IMR-90 (cell line): Measurements from ENCODE around the gene TYSND1. TPM values are rescaled to one million over a fixed set of nuclear protein-coding genes. Genes with fewer than 3 reads are reported as not detected.

ENCODE experiments used
- ATAC-seq: fragments of 200-7000 bp; cut with Tn5 transposase; 2 replicates; pipeline ENCODE4 v1.9.1; 2020; ENCODE audit warnings: low read depth, mild to moderate bottlenecking, moderate library complexity
- BruUV-seq: library from RNA; stranded (reverse); fragments of 400-500 nt; replicated peaks from 2 replicates; lab custom pipeline; 2021; lab: Mats Ljungman, UMichigan
- CTCF ChIA-PET: fragments of 300-600 bp; formaldehyde crosslinking; extraction: SDS; loops from one replicate; lab custom pipeline; 2021; ENCODE audit warnings: antibody characterized with exemption; lab: Yijun Ruan, JAX
- POLR2A ChIA-PET: fragments of 300-600 bp; sonication (Branson Sonifier 250); formaldehyde crosslinking; loops from one replicate; lab custom pipeline; 2022; ENCODE audit warnings: antibody characterized with exemption; ENCODE audit not compliant: unreplicated experiment; lab: Charles Lee
- DNase-seq: peaks from one replicate; pipeline ENCODE4 v3.0.0; 2013
- H2AFZ ChIP-seq: replicated peaks from 2 replicates; pipeline ENCODE3; 2013; ENCODE audit warnings: low read length, mild to moderate bottlenecking; ENCODE audit not compliant: poor library complexity
- H2AK5ac ChIP-seq: 2 replicates; pipeline ENCODE4 v1.6.1; 2013; ENCODE audit warnings: low read depth, low read length, inconsistent platforms
- H2AK9ac ChIP-seq: replicated peaks from 2 replicates; pipeline ENCODE3; 2013; ENCODE audit warnings: mild to moderate bottlenecking, low read depth, low read length, moderate library complexity; ENCODE audit not compliant: poor library complexity
- H2BK120ac ChIP-seq: 2 replicates; pipeline ENCODE4 v1.6.1; 2013; ENCODE audit warnings: low read depth, low read length, inconsistent platforms
- H2BK15ac ChIP-seq: 3 replicates; pipeline ENCODE4 v1.6.1; 2013; ENCODE audit warnings: low read depth, low read length, inconsistent platforms
- H2BK20ac ChIP-seq: 2 replicates; pipeline ENCODE4 v1.6.1; 2013; ENCODE audit warnings: low read depth, mild to moderate bottlenecking, inconsistent platforms, low read length, moderate library complexity
- H2BK5ac ChIP-seq: 2 replicates; pipeline ENCODE4 v1.6.1; 2013; ENCODE audit warnings: mild to moderate bottlenecking, low read depth, low read length, inconsistent platforms; ENCODE audit not compliant: poor library complexity, severe bottlenecking
- H3K14ac ChIP-seq: replicated peaks from 2 replicates; pipeline ENCODE4 v1.6.1; 2013; ENCODE audit warnings: low read depth, low read length, inconsistent platforms
- H3K18ac ChIP-seq: 2 replicates; pipeline ENCODE4 v1.6.1; 2013; ENCODE audit warnings: low read depth, low read length, control low read depth
- H3K23ac ChIP-seq: 2 replicates; pipeline ENCODE4 v1.6.1; 2013; ENCODE audit warnings: low read depth, low read length, inconsistent platforms
- H3K27ac ChIP-seq: 2 replicates; pipeline ENCODE4 v1.5.1; 2013; ENCODE audit warnings: mild to moderate bottlenecking, control low read depth, low read length; ENCODE audit not compliant: insufficient read depth
- H3K27me3 ChIP-seq: 2 replicates; pipeline ENCODE4 v1.6.1; 2013; ENCODE audit warnings: low read length; ENCODE audit not compliant: control insufficient read depth, insufficient read depth
- H3K36me3 ChIP-seq: 2 replicates; pipeline ENCODE4 v1.6.1; 2013; ENCODE audit warnings: low read length, mixed read lengths; ENCODE audit not compliant: control insufficient read depth, insufficient read depth
- H3K4ac ChIP-seq: 2 replicates; pipeline ENCODE4 v1.6.1; 2013; ENCODE audit warnings: low read depth, low read length, inconsistent platforms
- H3K4me1 ChIP-seq: 2 replicates; pipeline ENCODE4 v1.6.1; 2013; ENCODE audit warnings: low read length, mixed read lengths; ENCODE audit not compliant: control insufficient read depth, insufficient read depth
- H3K4me2 ChIP-seq: 2 replicates; pipeline ENCODE4 v1.6.1; 2013; ENCODE audit warnings: low read depth, mild to moderate bottlenecking, control low read depth, low read length, moderate library complexity
- H3K4me3 ChIP-seq: 2 replicates; pipeline ENCODE4 v1.5.1; 2013; ENCODE audit warnings: low read depth, mild to moderate bottlenecking, control low read depth, low read length, moderate library complexity; ENCODE audit not compliant: insufficient read depth
- H3K56ac ChIP-seq: 2 replicates; pipeline ENCODE4 v1.6.1; 2013; ENCODE audit warnings: low read length, inconsistent platforms; ENCODE audit not compliant: insufficient read depth; ENCODE audit errors: extremely low read depth
- H3K79me1 ChIP-seq, 2 experiments: 2 replicates each; pipeline ENCODE4 v1.6.1; 2013; ENCODE audit warnings: low read length in 2 of 2, inconsistent platforms in 1 of 2, low read depth in 1 of 2
- H3K9ac ChIP-seq: 2 replicates; pipeline ENCODE4 v1.6.1; 2013; ENCODE audit warnings: low read depth, low read length, control low read depth
- H3K9me1 ChIP-seq: 2 replicates; pipeline ENCODE4 v1.6.1; 2013; ENCODE audit warnings: low read length, inconsistent platforms; ENCODE audit not compliant: insufficient read depth
- H3K9me3 ChIP-seq: 2 replicates; pipeline ENCODE4 v1.6.1; 2013; ENCODE audit warnings: low read length; ENCODE audit not compliant: control insufficient read depth, insufficient read depth
- H4K20me1 ChIP-seq: 2 replicates; pipeline ENCODE4 v1.6.1; 2013; ENCODE audit warnings: low read length, inconsistent platforms; ENCODE audit not compliant: insufficient read depth
- H4K5ac ChIP-seq: 2 replicates; pipeline ENCODE4 v1.6.1; 2013; ENCODE audit warnings: mild to moderate bottlenecking, low read depth, low read length, control low read depth
- H4K8ac ChIP-seq, 2 experiments: 2 replicates each; pipeline ENCODE4 v1.6.1; 2013; ENCODE audit warnings: low read depth in 2 of 2, low read length in 2 of 2, control low read depth in 1 of 2, inconsistent platforms in 1 of 2
- H4K91ac ChIP-seq: 2 replicates; pipeline ENCODE4 v1.6.1; 2013; ENCODE audit warnings: low read depth, low read length, inconsistent platforms; ENCODE audit not compliant: insufficient read depth
- BHLHE40 ChIP-seq: fragments of 150-350 bp; IDR thresholded peaks from 2 replicates; pipeline ENCODE4 v1.6.1; 2016; ENCODE audit warnings: mild to moderate bottlenecking, low read depth, low read length
- CEBPB ChIP-seq: IDR thresholded peaks from 2 replicates; pipeline ENCODE4 v1.6.1; 2012; ENCODE audit warnings: low read depth, low read length, improper control_type of control experiment
- CHD1 ChIP-seq: IDR thresholded peaks from 2 replicates; pipeline ENCODE4 v1.6.1; 2012; ENCODE audit warnings: low read depth, low read length, improper control_type of control experiment
- FOS ChIP-seq: fragments of 150-350 bp; IDR thresholded peaks from 2 replicates; pipeline ENCODE4 v1.6.1; 2016; ENCODE audit warnings: low read depth, low read length
- MAFK ChIP-seq: IDR thresholded peaks from 2 replicates; pipeline ENCODE4 v1.6.1; 2012; ENCODE audit warnings: low read depth, low read length, improper control_type of control experiment
- MAZ ChIP-seq: IDR thresholded peaks from 2 replicates; pipeline ENCODE4 v1.6.1; 2012; ENCODE audit warnings: low read depth, mild to moderate bottlenecking, low read length, improper control_type of control experiment, moderate library complexity, borderline replicate concordance
- MXI1 ChIP-seq: IDR thresholded peaks from 2 replicates; pipeline ENCODE4 v1.6.1; 2012; ENCODE audit warnings: low read depth, mild to moderate bottlenecking, low read length, moderate library complexity, borderline replicate concordance
- NFE2L2 ChIP-seq: fragments of 150-350 bp; IDR thresholded peaks from 2 replicates; pipeline ENCODE4 v1.6.1; 2016; ENCODE audit warnings: low read depth, mild to moderate bottlenecking, low read length
- POLR2A ChIP-seq: IDR thresholded peaks from 2 replicates; pipeline ENCODE4 v1.6.1; 2012; ENCODE audit warnings: mild to moderate bottlenecking, low read depth, low read length
- RAD21 ChIP-seq: IDR thresholded peaks from 2 replicates; pipeline ENCODE4 v1.6.1; 2012; ENCODE audit warnings: low read length, improper control_type of control experiment
- RCOR1 ChIP-seq: IDR thresholded peaks from 2 replicates; pipeline ENCODE4 v1.6.1; 2012; ENCODE audit warnings: mild to moderate bottlenecking, low read length, improper control_type of control experiment; ENCODE audit not compliant: insufficient replicate concordance
- RFX5 ChIP-seq: IDR thresholded peaks from 2 replicates; pipeline ENCODE4 v1.8.0; 2012; ENCODE audit warnings: low read depth, mild to moderate bottlenecking, low read length, moderate library complexity
- SMC3 ChIP-seq: fragments of 150-350 bp; IDR thresholded peaks from 2 replicates; pipeline ENCODE4 v1.6.1; 2016; ENCODE audit warnings: low read depth, mild to moderate bottlenecking, antibody characterized with exemption, low read length, moderate library complexity
- WGBS, 2 experiments: methylation state at CpG; one replicate each; pipeline versions ENCODE4 v1.1.5 to v1.1.7; 2013; ENCODE audit warnings: missing lambda C conversion rate in 2 of 2; ENCODE audit not compliant: insufficient read length in 1 of 2; ENCODE audit errors: extremely low coverage in 2 of 2; 5-methylcytosine and 5-hydroxymethylcytosine counted together
- dilution Hi-C: fragments of 300-500 bp; cut with HindIII; formaldehyde crosslinking; loops from one replicate; pipeline ENCODE4 v1.14.3; 2018; ENCODE audit warnings: low sequenced_read_pairs; ENCODE audit not compliant: unreplicated experiment
- in situ Hi-C: fragments of 300-500 bp; cut with MboI; formaldehyde crosslinking; loops from 3 replicates; pipeline ENCODE4 v1.14.3; 2019; ENCODE audit warnings: low sequenced_read_pairs, inconsistent platforms, mixed read lengths
- intact Hi-C: fragments of 100-400 bp; cut with micrococcal nuclease; formaldehyde crosslinking; loops from 2 replicates; pipeline ENCODE4 v1.10.0; 2022
- polyA plus RNA-seq, 3 experiments: library from polyadenylated mRNA; depleted of rRNA; stranded (reverse); fragments of >200 nt; gene quantifications; 2 replicates each; pipeline ENCODE4 v1.2.3, GENCODE V29; 2012; ENCODE audit warnings: low replicate concordance in 1 of 3
- total RNA-seq: library from RNA; depleted of rRNA; stranded (reverse); fragments of >200 nt; gene quantifications from 2 replicates; pipeline ENCODE4 v1.2.3, GENCODE V29; 2012
- TF ChIP-seq, protein P1 (sequence below): conservative IDR thresholded peaks from 2 replicates; pipeline ENCODE4 v1.5.1; 2012; ENCODE audit warnings: mild to moderate bottlenecking, low read depth, low read length, improper control_type of control experiment
- TF ChIP-seq, protein P2 (sequence below): fragments of 150-350 bp; IDR thresholded peaks from 2 replicates; pipeline ENCODE4 v1.6.1; 2016; ENCODE audit warnings: low read depth, mild to moderate bottlenecking, low read length, moderate library complexity, borderline replicate concordance
- TF ChIP-seq, protein P3 (sequence below): fragments of 150-350 bp; IDR thresholded peaks from 2 replicates; pipeline ENCODE4 v1.6.1; 2017; ENCODE audit warnings: mild to moderate bottlenecking, antibody characterized with exemption, low read length, low read depth

The TYSND1 gene
- total and polyA plus RNA-seq, 2 of the 4 experiments (the other 2 are of a cell fraction), result 2.9 to 4.1 TPM

GRCh38 chr10:70162151-70162891 lies 15.8 kb upstream of the TYSND1 start:
- no TSS peak for BruUV-seq
- H2BK5ac ChIP-seq, result no peak overlapping the region
- ChIA-PET POLR2A (no interaction called here), CTCF (no interaction called here)
- ATAC-seq (no peak), DNase-seq (no peak)
- peaks cover 24% of the 10 kb centered on the region for H3K36me3 ChIP-seq
- no peak overlapping the region for H3K23ac ChIP-seq
- no peak overlapping the region for H2AFZ ChIP-seq
- in situ Hi-C loops (no loop called here), dilution Hi-C loops (no loop called here), intact Hi-C loops (no loop called here)
- H3K14ac ChIP-seq, result no peak overlapping the region
- TF ChIP-seq NFE2L2 (no peak), POLR2A (no peak), RFX5 (no peak), FOS (no peak), MAFK (no peak), RCOR1 (no peak), RAD21 (no peak), CEBPB (no peak), MXI1 (no peak), CHD1 (no peak), SMC3 (no peak), MAZ (no peak), BHLHE40 (no peak)
- TF ChIP-seq, protein P1, sequence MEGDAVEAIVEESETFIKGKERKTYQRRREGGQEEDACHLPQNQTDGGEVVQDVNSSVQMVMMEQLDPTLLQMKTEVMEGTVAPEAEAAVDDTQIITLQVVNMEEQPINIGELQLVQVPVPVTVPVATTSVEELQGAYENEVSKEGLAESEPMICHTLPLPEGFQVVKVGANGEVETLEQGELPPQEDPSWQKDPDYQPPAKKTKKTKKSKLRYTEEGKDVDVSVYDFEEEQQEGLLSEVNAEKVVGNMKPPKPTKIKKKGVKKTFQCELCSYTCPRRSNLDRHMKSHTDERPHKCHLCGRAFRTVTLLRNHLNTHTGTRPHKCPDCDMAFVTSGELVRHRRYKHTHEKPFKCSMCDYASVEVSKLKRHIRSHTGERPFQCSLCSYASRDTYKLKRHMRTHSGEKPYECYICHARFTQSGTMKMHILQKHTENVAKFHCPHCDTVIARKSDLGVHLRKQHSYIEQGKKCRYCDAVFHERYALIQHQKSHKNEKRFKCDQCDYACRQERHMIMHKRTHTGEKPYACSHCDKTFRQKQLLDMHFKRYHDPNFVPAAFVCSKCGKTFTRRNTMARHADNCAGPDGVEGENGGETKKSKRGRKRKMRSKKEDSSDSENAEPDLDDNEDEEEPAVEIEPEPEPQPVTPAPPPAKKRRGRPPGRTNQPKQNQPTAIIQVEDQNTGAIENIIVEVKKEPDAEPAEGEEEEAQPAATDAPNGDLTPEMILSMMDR, result no peak
- TF ChIP-seq, protein P2, sequence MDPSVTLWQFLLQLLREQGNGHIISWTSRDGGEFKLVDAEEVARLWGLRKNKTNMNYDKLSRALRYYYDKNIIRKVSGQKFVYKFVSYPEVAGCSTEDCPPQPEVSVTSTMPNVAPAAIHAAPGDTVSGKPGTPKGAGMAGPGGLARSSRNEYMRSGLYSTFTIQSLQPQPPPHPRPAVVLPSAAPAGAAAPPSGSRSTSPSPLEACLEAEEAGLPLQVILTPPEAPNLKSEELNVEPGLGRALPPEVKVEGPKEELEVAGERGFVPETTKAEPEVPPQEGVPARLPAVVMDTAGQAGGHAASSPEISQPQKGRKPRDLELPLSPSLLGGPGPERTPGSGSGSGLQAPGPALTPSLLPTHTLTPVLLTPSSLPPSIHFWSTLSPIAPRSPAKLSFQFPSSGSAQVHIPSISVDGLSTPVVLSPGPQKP, result no peak
- TF ChIP-seq, protein P3, sequence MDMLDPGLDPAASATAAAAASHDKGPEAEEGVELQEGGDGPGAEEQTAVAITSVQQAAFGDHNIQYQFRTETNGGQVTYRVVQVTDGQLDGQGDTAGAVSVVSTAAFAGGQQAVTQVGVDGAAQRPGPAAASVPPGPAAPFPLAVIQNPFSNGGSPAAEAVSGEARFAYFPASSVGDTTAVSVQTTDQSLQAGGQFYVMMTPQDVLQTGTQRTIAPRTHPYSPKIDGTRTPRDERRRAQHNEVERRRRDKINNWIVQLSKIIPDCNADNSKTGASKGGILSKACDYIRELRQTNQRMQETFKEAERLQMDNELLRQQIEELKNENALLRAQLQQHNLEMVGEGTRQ, result no peak
- no peak overlapping the region for H3K9ac ChIP-seq
- WGBS, 2 experiments, result no CpG with 5 or more reads among the region's 2 CpGs
- H3K9me1 ChIP-seq, result peaks cover 8% of the 10 kb centered on the region
- H4K5ac ChIP-seq, result no peak overlapping the region
- peak overlapping the region; percentile 8; the same call in 1 of the 2 replicates for H3K4me2 ChIP-seq
- H2AK9ac ChIP-seq, result no peak overlapping the region
- no peak overlapping the region for H2AK5ac ChIP-seq
- H3K27me3 ChIP-seq, result no peaks in the 10 kb centered on the region
- peak overlapping the region; percentile 32; the same call in 1 of the 2 replicates for H3K27ac ChIP-seq
- no peak overlapping the region for H2BK120ac ChIP-seq
- no peak overlapping the region for H2BK20ac ChIP-seq
- H4K91ac ChIP-seq, result no peak overlapping the region
- H3K9me3 ChIP-seq, result no peaks in the 10 kb centered on the region
- no peak overlapping the region for H3K4ac ChIP-seq
- no peak overlapping the region for H4K8ac ChIP-seq
- peaks cover 82% of the 10 kb centered on the region for H4K20me1 ChIP-seq
- H2BK15ac ChIP-seq, result no peak overlapping the region
- H3K56ac ChIP-seq, result no peak overlapping the region
- no peak overlapping the region for H3K4me3 ChIP-seq
- H3K79me1 ChIP-seq, result peaks cover 22 to 65% of the 10 kb centered on the region in 2 experiments
- no peak overlapping the region for H3K18ac ChIP-seq
- peaks cover 9% of the 10 kb centered on the region for H3K4me1 ChIP-seq
